ENCODE results near the gene ABCA13. TPM values are rescaled to one million over a fixed set of nuclear protein-coding genes. Genes with fewer than 3 reads are reported as not detected.

The ABCA13 gene
- total RNA-seq, 3 donors from 2014 or later: 0.08 TPM; not detected in 1

- H3K4me3 Mint-ChIP-seq: no peak overlapping the region
- H3K4me1 Mint-ChIP-seq (ENCODE audit: low read depth): no peaks in the 10 kb centered on the region
- peaks cover 9% of the 10 kb centered on the region for H3K27me3 Mint-ChIP-seq (ENCODE audit: low read depth)
- no peak for DNase-seq
- no peaks in the 10 kb centered on the region for H3K36me3 Mint-ChIP-seq (ENCODE audit: insufficient read depth)
- ATAC-seq: no peak
- H3K9me3 Mint-ChIP-seq: no peaks in the 10 kb centered on the region
These were observed 74.7 kb downstream of the ABCA13 start for GRCh38 chr7:48245751-48246472.

GRCh38 chr7:48249166-48249565 is 77.9 kb downstream of the ABCA13 start:
- Mint-ChIP-seq H3K9me3 (peaks cover 2% of the 10 kb centered on the region), H3K36me3 (ENCODE audit: insufficient read depth) (no peaks in the 10 kb centered on the region)
- no peak for ATAC-seq

GRCh38 chr7:48250441-48250951 is 79.2 kb downstream of the ABCA13 start:
- ATAC-seq (no peak), DNase-seq (no peak)
- Mint-ChIP-seq H3K9me3 (peaks cover 2% of the 10 kb centered on the region), H3K4me3 (no peak overlapping the region), H3K4me1 (ENCODE audit: low read depth) (peaks cover 4% of the 10 kb centered on the region), H3K36me3 (ENCODE audit: insufficient read depth) (no peaks in the 10 kb centered on the region), H3K27me3 (ENCODE audit: low read depth) (peaks cover 6% of the 10 kb centered on the region)

More at GRCh38 chr7:48249166-48249565, 77.9 kb downstream of the ABCA13 start:
- peaks cover 3% of the 10 kb centered on the region for H3K27me3 Mint-ChIP-seq (ENCODE audit: low read depth)
- no peak overlapping the region for H3K4me3 Mint-ChIP-seq
- H3K4me1 Mint-ChIP-seq (ENCODE audit: low read depth): peaks cover 3% of the 10 kb centered on the region
- DNase-seq: no peak

- H3K27me3 Mint-ChIP-seq (ENCODE audit: low read depth): peaks cover 6% of the 10 kb centered on the region
- H3K9me3 Mint-ChIP-seq: peaks cover 2% of the 10 kb centered on the region
- no peaks in the 10 kb centered on the region for H3K36me3 Mint-ChIP-seq (ENCODE audit: insufficient read depth)
- peaks cover 4% of the 10 kb centered on the region for H3K4me1 Mint-ChIP-seq (ENCODE audit: low read depth)
- DNase-seq (no peak), ATAC-seq (peak; percentile 66 to 70)
- no peak overlapping the region for H3K4me3 Mint-ChIP-seq
These were observed 80.5 kb downstream of the ABCA13 start for GRCh38 chr7:48251766-48252165.

GRCh38 chr7:48252995-48253394 is 81.7 kb downstream of the ABCA13 start:
- Mint-ChIP-seq H3K9me3 (peaks cover 2% of the 10 kb centered on the region), H3K27me3 (ENCODE audit: low read depth) (peaks cover 6% of the 10 kb centered on the region), H3K4me1 (ENCODE audit: low read depth) (peaks cover 4% of the 10 kb centered on the region), H3K4me3 (no peak overlapping the region), H3K36me3 (ENCODE audit: insufficient read depth) (no peaks in the 10 kb centered on the region)
- ATAC-seq (no peak), DNase-seq (no peak)

- peaks cover 6% of the 10 kb centered on the region for H3K27me3 Mint-ChIP-seq (ENCODE audit: low read depth)
- no peak overlapping the region for H3K4me3 Mint-ChIP-seq
- peaks cover 2% of the 10 kb centered on the region for H3K9me3 Mint-ChIP-seq
- no peak for DNase-seq
- no peaks in the 10 kb centered on the region for H3K36me3 Mint-ChIP-seq (ENCODE audit: insufficient read depth)
- H3K4me1 Mint-ChIP-seq (ENCODE audit: low read depth): peaks cover 4% of the 10 kb centered on the region
- ATAC-seq: peak; percentile 73 to 77
These were observed 83.8 kb downstream of the ABCA13 start for GRCh38 chr7:48255046-48255445.

- no peak for DNase-seq
- Mint-ChIP-seq H3K4me1 (ENCODE audit: low read depth) (peaks cover 2% of the 10 kb centered on the region), H3K4me3 (no peak overlapping the region), H3K27me3 (ENCODE audit: low read depth) (peaks cover 6% of the 10 kb centered on the region), H3K36me3 (ENCODE audit: insufficient read depth) (no peaks in the 10 kb centered on the region), H3K9me3 (no peaks in the 10 kb centered on the region)
- no peak for ATAC-seq
These were observed 88.4 kb downstream of the ABCA13 start for GRCh38 chr7:48259463-48260280.

- Mint-ChIP-seq H3K36me3 (ENCODE audit: insufficient read depth) (no peaks in the 10 kb centered on the region), H3K9me3 (no peaks in the 10 kb centered on the region), H3K4me1 (ENCODE audit: low read depth) (no peaks in the 10 kb centered on the region), H3K27me3 (ENCODE audit: low read depth) (peaks cover 5% of the 10 kb centered on the region), H3K4me3 (no peak overlapping the region)
- no peak for ATAC-seq
- no peak for DNase-seq
These were observed 90.4 kb downstream of the ABCA13 start for GRCh38 chr7:48261696-48262095.

GRCh38 chr7:48262606-48263310 is 91.5 kb downstream of the ABCA13 start:
- no peaks in the 10 kb centered on the region for H3K36me3 Mint-ChIP-seq (ENCODE audit: insufficient read depth)
- H3K4me1 Mint-ChIP-seq (ENCODE audit: low read depth): no peaks in the 10 kb centered on the region
- no peaks in the 10 kb centered on the region for H3K9me3 Mint-ChIP-seq
- ATAC-seq: no peak
- DNase-seq: no peak
- H3K4me3 Mint-ChIP-seq: no peak overlapping the region
- peaks cover 7% of the 10 kb centered on the region for H3K27me3 Mint-ChIP-seq (ENCODE audit: low read depth)

- no peaks in the 10 kb centered on the region for H3K9me3 Mint-ChIP-seq
These were observed 92.0 kb downstream of the ABCA13 start for GRCh38 chr7:48263311-48263650.

GRCh38 chr7:48269066-48269465 is 97.8 kb downstream of the ABCA13 start:
- H3K9me3 Mint-ChIP-seq: no peaks in the 10 kb centered on the region
- no peaks in the 10 kb centered on the region for H3K36me3 Mint-ChIP-seq (ENCODE audit: insufficient read depth)
- no peaks in the 10 kb centered on the region for H3K4me1 Mint-ChIP-seq (ENCODE audit: low read depth)
- DNase-seq (no peak), ATAC-seq (no peak)
- no peak overlapping the region for H3K4me3 Mint-ChIP-seq
- peaks cover 11% of the 10 kb centered on the region for H3K27me3 Mint-ChIP-seq (ENCODE audit: low read depth)

More at GRCh38 chr7:48263311-48263650, 92.0 kb downstream of the ABCA13 start:
- Mint-ChIP-seq H3K27me3 (ENCODE audit: low read depth) (peaks cover 8% of the 10 kb centered on the region), H3K4me3 (no peak overlapping the region), H3K36me3 (ENCODE audit: insufficient read depth) (no peaks in the 10 kb centered on the region), H3K4me1 (ENCODE audit: low read depth) (no peaks in the 10 kb centered on the region)
- no peak for DNase-seq
- no peak for ATAC-seq

- Mint-ChIP-seq H3K27me3 (ENCODE audit: low read depth) (peaks cover 3% of the 10 kb centered on the region), H3K9me3 (no peaks in the 10 kb centered on the region), H3K36me3 (ENCODE audit: insufficient read depth) (no peaks in the 10 kb centered on the region), H3K4me1 (ENCODE audit: low read depth) (no peaks in the 10 kb centered on the region), H3K4me3 (no peak overlapping the region)
- ATAC-seq (no peak), DNase-seq (no peak)
These were observed 103.4 kb downstream of the ABCA13 start for GRCh38 chr7:48274662-48275061.

- no peaks in the 10 kb centered on the region for H3K9me3 Mint-ChIP-seq
- H3K36me3 Mint-ChIP-seq (ENCODE audit: insufficient read depth): no peaks in the 10 kb centered on the region
- H3K4me1 Mint-ChIP-seq (ENCODE audit: low read depth): no peaks in the 10 kb centered on the region
- no peak overlapping the region for H3K4me3 Mint-ChIP-seq
- ATAC-seq (no peak), DNase-seq (no peak)
- peaks cover 3% of the 10 kb centered on the region for H3K27me3 Mint-ChIP-seq (ENCODE audit: low read depth)
These were observed 108.2 kb downstream of the ABCA13 start for GRCh38 chr7:48279420-48279819.

GRCh38 chr7:48280100-48280499 is 108.8 kb downstream of the ABCA13 start:
- Mint-ChIP-seq H3K27me3 (ENCODE audit: low read depth) (peaks cover 6% of the 10 kb centered on the region), H3K9me3 (no peaks in the 10 kb centered on the region), H3K4me3 (no peak overlapping the region), H3K4me1 (ENCODE audit: low read depth) (no peaks in the 10 kb centered on the region), H3K36me3 (ENCODE audit: insufficient read depth) (no peaks in the 10 kb centered on the region)
- DNase-seq (no peak), ATAC-seq (peak; percentile 48 to 58)
